Measurements from ENCODE around the gene GPR78.
"Not testable (repeated sequence)": the region's sequence is repeated elsewhere in the genome, so short reads cannot be mapped to it uniquely, and the experiment has no call there.

GRCh38 chr4:8630240-8630905, 50.2 kb downstream of the GPR78 start:
- TF ChIP-seq CTCF (conservative IDR thresholded peaks at IDR 0.05); ZFX (IDR thresholded peaks at IDR 0.05): not testable (repeated sequence)
